GM18951 (cell line): ENCODE data around the gene ZNF17.
A peak's percentile ranks its signal among the peaks of the same experiment; 100 is the strongest.
"Not testable (repeated sequence)": the region's sequence is repeated elsewhere in the genome, so short reads cannot be mapped to it uniquely, and the experiment has no call there.

Experiments used
- POLR2A ChIP-seq: IDR thresholded peaks from 4 replicates; pipeline ENCODE4 v1.6.1; 2011; ENCODE audit warnings: mild to moderate bottlenecking; ENCODE audit not compliant: insufficient read length, insufficient read depth; ENCODE audit errors: extremely low read depth
- in situ Hi-C: fragments of 300-500 bp; cut with MboI; formaldehyde crosslinking; loops from one replicate; pipeline ENCODE4 v1.12.0; 2022; ENCODE audit warnings: low sequenced_read_pairs, mixed read lengths, inconsistent platforms; ENCODE audit not compliant: unreplicated experiment

Gene ZNF17

GRCh38 chr19:57410877-57411671 is at the start of gene ZNF17:
TSS of gene ZNF17 (plus strand) at chr19:57411161. CDS start at chr19:57413616, 2,455 bp downstream.
- TF ChIP-seq POLR2A = peak; percentile 72
- in situ Hi-C loops = no loop called here

- in situ Hi-C loops = no loop called here
- TF ChIP-seq POLR2A = no peak
Observed at GRCh38 chr19:57362419-57362818, 48.5 kb upstream of the ZNF17 start.

- in situ Hi-C loops = no loop called here
- TF ChIP-seq POLR2A = peak; percentile 67
Observed at GRCh38 chr19:57362997-57363687, 47.8 kb upstream of the ZNF17 start, which contains the start of the genes TRAPPC2B and ZNF547. TSS of gene TRAPPC2B (plus strand) at chr19:57363551. CDS start at chr19:57364834, 1,283 bp downstream. TSS of gene ZNF547 (plus strand) at chr19:57363551. CDS start at chr19:57368556, 5,005 bp downstream.

- TF ChIP-seq POLR2A = no peak
- in situ Hi-C loops = no loop called here
Observed at GRCh38 chr19:57363688-57364181, 47.2 kb upstream of the ZNF17 start.

- TF ChIP-seq POLR2A = no peak
- in situ Hi-C loops = no loop called here
Observed at GRCh38 chr19:57366776-57367175, 44.2 kb upstream of the ZNF17 start.

- in situ Hi-C loops = no loop called here
- TF ChIP-seq POLR2A = no peak
Observed at GRCh38 chr19:57374179-57374578, 36.8 kb upstream of the ZNF17 start.

- in situ Hi-C loops = not testable (repeated sequence)
Observed at GRCh38 chr19:57374647-57375046, 36.3 kb upstream of the ZNF17 start.

- no peak for TF ChIP-seq POLR2A
- in situ Hi-C loops = no loop called here
Observed at GRCh38 chr19:57376151-57376550, 34.8 kb upstream of the ZNF17 start.

GRCh38 chr19:57377498-57378146 is 33.3 kb upstream of the ZNF17 start:
- in situ Hi-C loops = no loop called here
- no peak for TF ChIP-seq POLR2A

- TF ChIP-seq POLR2A = no peak
- in situ Hi-C loops = no loop called here
Observed at GRCh38 chr19:57380923-57381322, 30.0 kb upstream of the ZNF17 start.

- in situ Hi-C loops = no loop called here
- TF ChIP-seq POLR2A = no peak
Observed at GRCh38 chr19:57382806-57383488, 28.0 kb upstream of the ZNF17 start.

GRCh38 chr19:57389194-57389729 is 21.7 kb upstream of the ZNF17 start:
- no peak for TF ChIP-seq POLR2A
- in situ Hi-C loops = no loop called here
